Trophoblast cell (in vitro differentiated cells and primary cell): Measurements from ENCODE around the gene NDUFC1.
"Not testable (repeated sequence)": the region's sequence is repeated elsewhere in the genome, so short reads cannot be mapped to it uniquely, and the experiment has no call there.

Source experiments
- DNase-seq, 2 donors: peaks; one replicate each; pipeline ENCODE4 v3.0.0-alpha.2; 2016
- H2AFZ ChIP-seq: 2 replicates; pipeline ENCODE4 v1.6.1; 2013; ENCODE audit warnings: low read length, moderate library complexity, mild to moderate bottlenecking; ENCODE audit not compliant: insufficient read depth, poor library complexity
- H2AK5ac ChIP-seq: 2 replicates; pipeline ENCODE4 v1.6.1; 2013; ENCODE audit warnings: mild to moderate bottlenecking, low read length
- H2BK120ac ChIP-seq: 2 replicates; pipeline ENCODE4 v1.6.1; 2013; ENCODE audit warnings: low read length, mild to moderate bottlenecking, moderate library complexity; ENCODE audit not compliant: insufficient read depth, poor library complexity
- H2BK12ac ChIP-seq: 2 replicates; pipeline ENCODE4 v1.6.1; 2013; ENCODE audit warnings: mild to moderate bottlenecking, low read length, moderate library complexity
- H2BK5ac ChIP-seq: 2 replicates; pipeline ENCODE4 v1.6.1; 2013; ENCODE audit warnings: low read length, low read depth, moderate library complexity, mild to moderate bottlenecking; ENCODE audit not compliant: poor library complexity
- H3K14ac ChIP-seq: 2 replicates; pipeline ENCODE4 v1.6.1; 2013; ENCODE audit warnings: mild to moderate bottlenecking, low read length
- H3K18ac ChIP-seq: 2 replicates; pipeline ENCODE4 v1.6.1; 2013; ENCODE audit warnings: mild to moderate bottlenecking, low read length
- H3K23ac ChIP-seq: 2 replicates; pipeline ENCODE4 v1.6.1; 2013; ENCODE audit warnings: low read length
- H3K27ac ChIP-seq: 2 replicates; pipeline ENCODE4 v1.5.1; 2013; ENCODE audit warnings: low read depth, mild to moderate bottlenecking, inconsistent platforms, low read length, moderate library complexity
- H3K27me3 ChIP-seq: 2 replicates; pipeline ENCODE4 v1.6.1; 2013; ENCODE audit warnings: inconsistent platforms, mild to moderate bottlenecking, low read length, moderate library complexity; ENCODE audit not compliant: insufficient read depth
- H3K36me3 ChIP-seq, 2 experiments: 1 replicate in 1 of 2; 2 replicates in 1 of 2; pipeline ENCODE4 v1.6.1; 2013; ENCODE audit warnings: low read length in 2 of 2, mild to moderate bottlenecking in 2 of 2, moderate library complexity in 1 of 2; ENCODE audit not compliant: insufficient read depth in 2 of 2, control insufficient read depth in 1 of 2
- H3K4ac ChIP-seq: 2 replicates; pipeline ENCODE4 v1.6.1; 2013; ENCODE audit warnings: low read depth, mild to moderate bottlenecking, low read length, moderate library complexity
- H3K4me1 ChIP-seq, 2 experiments: 1 replicate in 1 of 2; 2 replicates in 1 of 2; pipeline ENCODE4 v1.6.1; 2013; ENCODE audit warnings: low read length in 2 of 2, mild to moderate bottlenecking in 2 of 2, moderate library complexity in 1 of 2; ENCODE audit not compliant: insufficient read depth in 2 of 2, control insufficient read depth in 1 of 2
- H3K4me2 ChIP-seq: 2 replicates; pipeline ENCODE4 v1.6.1; 2013; ENCODE audit warnings: inconsistent platforms, mild to moderate bottlenecking, low read length, moderate library complexity
- H3K4me3 ChIP-seq: 2 replicates; pipeline ENCODE4 v1.5.1; 2013; ENCODE audit warnings: mild to moderate bottlenecking, low read depth, low read length, inconsistent platforms
- H3K79me1 ChIP-seq: one replicate; pipeline ENCODE4 v1.6.1; 2013; ENCODE audit warnings: low read length
- H3K79me2 ChIP-seq: 2 replicates; pipeline ENCODE4 v1.6.1; 2013; ENCODE audit warnings: low read length, mild to moderate bottlenecking; ENCODE audit not compliant: control insufficient read depth, insufficient read depth, poor library complexity
- H3K9ac ChIP-seq: 2 replicates; pipeline ENCODE4 v1.6.1; 2013; ENCODE audit warnings: mild to moderate bottlenecking, low read length
- H3K9me3 ChIP-seq: 2 replicates; pipeline ENCODE4 v1.6.1; 2013; ENCODE audit warnings: low read depth, mild to moderate bottlenecking, control low read depth, inconsistent platforms, low read length; ENCODE audit not compliant: insufficient read depth
- H4K12ac ChIP-seq: 2 replicates; pipeline ENCODE4 v1.6.1; 2013; ENCODE audit warnings: low read depth, mild to moderate bottlenecking, low read length, moderate library complexity
- H4K8ac ChIP-seq: 2 replicates; pipeline ENCODE4 v1.6.1; 2013; ENCODE audit warnings: low read depth, mild to moderate bottlenecking, low read length, moderate library complexity
- H4K91ac ChIP-seq: one replicate; pipeline ENCODE4 v1.6.1; 2013; ENCODE audit warnings: low read depth, mild to moderate bottlenecking, low read length, moderate library complexity
- WGBS: extraction: QIAGEN DNeasy Blood & Tissue Kit; methylation state at CpG from one replicate; pipeline ENCODE4 v1.1.7; 2013; ENCODE audit warnings: missing lambda C conversion rate; ENCODE audit not compliant: insufficient read length, insufficient coverage; ENCODE audit errors: extremely low coverage; 5-methylcytosine and 5-hydroxymethylcytosine counted together

The NDUFC1 gene

GRCh38 chr4:139322070-139322469, 19.8 kb upstream of the NDUFC1 start:
- not testable (repeated sequence) for H2AFZ ChIP-seq, H2BK120ac ChIP-seq, H3K9ac ChIP-seq, H3K79me1 ChIP-seq, H4K12ac ChIP-seq, H3K9me3 ChIP-seq, H3K4me3 ChIP-seq, H2BK5ac ChIP-seq, H4K91ac ChIP-seq, H3K27ac ChIP-seq, H4K8ac ChIP-seq, H2AK5ac ChIP-seq, DNase-seq, H3K14ac ChIP-seq, H2BK12ac ChIP-seq, H3K4me1 ChIP-seq, H3K27me3 ChIP-seq, H3K4me2 ChIP-seq, H3K36me3 ChIP-seq, H3K23ac ChIP-seq, H3K18ac ChIP-seq
- Histone ChIP-seq H3K79me2 (peaks cover 14% of the 10 kb centered on the region), H3K4ac (peak overlapping the region; percentile 75)
- no CpG with 5 or more reads among the region's 1 CpG for WGBS

GRCh38 chr4:139319571-139319970, 17.3 kb upstream of the NDUFC1 start:
- H3K9me3 ChIP-seq, result no peaks in the 10 kb centered on the region
- H3K27me3 ChIP-seq, result no peaks in the 10 kb centered on the region
- H2BK120ac ChIP-seq, result no peak overlapping the region
- no peak overlapping the region for H4K91ac ChIP-seq
- peaks cover 17% of the 10 kb centered on the region for H3K79me2 ChIP-seq
- no peak overlapping the region for H2BK5ac ChIP-seq
- H4K8ac ChIP-seq, result no peak overlapping the region
- H3K14ac ChIP-seq, result no peak overlapping the region
- no peak overlapping the region for H3K18ac ChIP-seq
- no CpG with 5 or more reads among the region's 1 CpG for WGBS
- peak overlapping the region; percentile 78 for H3K4ac ChIP-seq
- no peak for DNase-seq
- H3K23ac ChIP-seq, result no peak overlapping the region
- no peaks in the 10 kb centered on the region for H3K4me1 ChIP-seq
- H3K4me3 ChIP-seq, result no peak overlapping the region
- no peak overlapping the region for H4K12ac ChIP-seq
- no peak overlapping the region for H2AK5ac ChIP-seq
- no peak overlapping the region for H2BK12ac ChIP-seq
- no peak overlapping the region for H3K27ac ChIP-seq
- H3K9ac ChIP-seq, result no peak overlapping the region
- H3K36me3 ChIP-seq, result no peaks in the 10 kb centered on the region
- no peak overlapping the region for H3K4me2 ChIP-seq
- no peak overlapping the region for H2AFZ ChIP-seq
- no peaks in the 10 kb centered on the region for H3K79me1 ChIP-seq

- Histone ChIP-seq H3K14ac (no peak overlapping the region), H2BK120ac (no peak overlapping the region), H4K12ac (no peak overlapping the region), H3K18ac (no peak overlapping the region), H2BK12ac (no peak overlapping the region), H3K4me1 (no peaks in the 10 kb centered on the region), H3K27me3 (no peaks in the 10 kb centered on the region), H3K79me1 (no peaks in the 10 kb centered on the region), H3K9ac (no peak overlapping the region), H3K4ac (no peak overlapping the region), H2AFZ (no peak overlapping the region), H3K36me3 (no peaks in the 10 kb centered on the region), H3K4me2 (no peak overlapping the region), H3K23ac (no peak overlapping the region), H4K91ac (no peak overlapping the region), H3K79me2 (peaks cover 16% of the 10 kb centered on the region), H3K4me3 (no peak overlapping the region), H2AK5ac (no peak overlapping the region), H2BK5ac (no peak overlapping the region), H4K8ac (no peak overlapping the region), H3K9me3 (no peaks in the 10 kb centered on the region), H3K27ac (no peak overlapping the region)
- DNase-seq, result no peak
Measured at GRCh38 chr4:139317635-139318034, 15.4 kb upstream of the NDUFC1 start.

GRCh38 chr4:139316733-139317132, 14.5 kb upstream of the NDUFC1 start:
- H3K27ac ChIP-seq, result no peak overlapping the region
- no peak overlapping the region for H2BK12ac ChIP-seq
- H3K4me2 ChIP-seq, result no peak overlapping the region
- no peak for DNase-seq
- H2AFZ ChIP-seq, result no peak overlapping the region
- H3K4me3 ChIP-seq, result no peak overlapping the region
- H4K91ac ChIP-seq, result no peak overlapping the region
- no peak overlapping the region for H2AK5ac ChIP-seq
- H3K9me3 ChIP-seq, result no peaks in the 10 kb centered on the region
- H2BK120ac ChIP-seq, result no peak overlapping the region
- H4K12ac ChIP-seq, result no peak overlapping the region
- H3K14ac ChIP-seq, result no peak overlapping the region
- no peak overlapping the region for H4K8ac ChIP-seq
- H3K79me2 ChIP-seq, result peaks cover 13% of the 10 kb centered on the region
- H3K4ac ChIP-seq, result peak overlapping the region; percentile 76
- H3K23ac ChIP-seq, result no peak overlapping the region
- H2BK5ac ChIP-seq, result no peak overlapping the region
- H3K79me1 ChIP-seq, result no peaks in the 10 kb centered on the region
- H3K18ac ChIP-seq, result no peak overlapping the region
- H3K27me3 ChIP-seq, result no peaks in the 10 kb centered on the region
- no peak overlapping the region for H3K9ac ChIP-seq
- WGBS, result no CpG with 5 or more reads among the region's 2 CpGs
- no peaks in the 10 kb centered on the region for H3K36me3 ChIP-seq
- H3K4me1 ChIP-seq, result no peaks in the 10 kb centered on the region
